Activated B cell treated with CpG ODN at 0.5 μM for 24 hours (primary cell): ENCODE measurements around the gene TRHDE. TPM values are rescaled to one million over a fixed set of nuclear protein-coding genes. Genes with fewer than 3 reads are reported as not detected.

Experiments used
- ATAC-seq: fragments of 200-7000 bp; cut with Tn5 transposase; one replicate; pipeline ENCODE4 v1.10.0; 2021; ENCODE audit warnings: low read depth, mild to moderate bottlenecking, moderate library complexity
- CTCF ChIA-PET: fragments of 350-600 bp; sonication (Branson Sonifier 250); formaldehyde crosslinking; loops from one replicate; lab custom pipeline; 2021; ENCODE audit warnings: antibody characterized with exemption; lab: Charles Lee
- POLR2A ChIA-PET: fragments of 350-600 bp; sonication (Branson Sonifier 250); formaldehyde crosslinking; loops from one replicate; lab custom pipeline; 2021; ENCODE audit warnings: antibody characterized with exemption; lab: Charles Lee
- DNase-seq: peaks from one replicate; pipeline ENCODE4 v3.0.0; 2022
- H3K27ac Mint-ChIP-seq: one replicate; pipeline ENCODE4 v1.8.0; 2020; ENCODE audit warnings: mixed read lengths
- H3K27me3 Mint-ChIP-seq: one replicate; pipeline ENCODE4 v1.8.0; 2021; ENCODE audit warnings: mixed read lengths
- H3K36me3 Mint-ChIP-seq: one replicate; pipeline ENCODE4 v1.8.0; 2021; ENCODE audit warnings: low read depth, mixed read lengths
- H3K4me1 Mint-ChIP-seq: one replicate; pipeline ENCODE4 v1.8.0; 2021; ENCODE audit warnings: mixed read lengths
- H3K4me3 Mint-ChIP-seq: one replicate; pipeline ENCODE4 v1.8.0; 2020; ENCODE audit warnings: mild to moderate bottlenecking, mixed read lengths
- H3K9me3 Mint-ChIP-seq: one replicate; pipeline ENCODE4 v1.8.0; 2020; ENCODE audit warnings: mixed read lengths
- intact Hi-C: fragments of 100-400 bp; cut with micrococcal nuclease; formaldehyde crosslinking; loops from one replicate; pipeline ENCODE4 v1.15.1; 2024
- total RNA-seq: library from RNA; stranded (reverse); gene quantifications from 2 replicates; pipeline ENCODE4 v1.2.3, GENCODE V29; 2022
- TF ChIP-seq, protein P1 (sequence below): fragments of 200-600 bp; IDR thresholded peaks from one replicate; pipeline ENCODE4 v1.8.0; 2022; ENCODE audit warnings: antibody characterized with exemption, mild to moderate bottlenecking

Gene TRHDE
- total RNA-seq, 1 donor from 2014 or later: not detected

DNA sequence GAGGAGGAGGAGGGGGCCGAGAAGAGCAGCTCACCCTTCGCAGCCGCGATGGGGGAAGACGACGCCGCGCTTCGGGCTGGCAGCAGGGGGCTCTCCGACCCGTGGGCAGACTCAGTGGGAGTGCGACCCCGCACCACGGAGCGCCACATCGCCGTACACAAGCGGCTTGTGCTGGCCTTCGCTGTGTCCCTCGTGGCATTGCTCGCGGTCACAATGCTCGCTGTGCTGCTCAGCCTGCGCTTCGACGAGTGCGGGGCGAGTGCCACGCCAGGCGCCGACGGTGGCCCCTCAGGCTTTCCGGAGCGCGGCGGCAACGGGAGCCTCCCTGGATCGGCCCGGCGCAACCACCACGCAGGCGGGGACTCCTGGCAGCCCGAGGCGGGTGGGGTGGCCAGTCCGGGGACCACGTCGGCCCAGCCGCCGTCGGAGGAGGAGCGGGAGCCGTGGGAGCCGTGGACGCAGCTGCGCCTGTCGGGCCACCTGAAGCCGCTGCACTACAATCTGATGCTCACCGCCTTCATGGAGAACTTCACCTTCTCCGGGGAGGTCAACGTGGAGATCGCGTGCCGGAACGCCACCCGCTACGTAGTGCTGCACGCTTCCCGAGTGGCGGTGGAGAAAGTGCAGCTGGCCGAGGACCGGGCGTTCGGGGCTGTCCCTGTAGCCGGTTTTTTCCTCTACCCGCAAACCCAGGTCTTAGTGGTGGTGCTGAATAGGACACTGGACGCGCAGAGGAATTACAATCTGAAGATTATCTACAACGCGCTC is 745 bp downstream of the TRHDE start:
- Mint-ChIP-seq H3K9me3 (no peaks in the 10 kb centered on the region), H3K27ac (no peak overlapping the region), H3K4me1 (peaks cover 6% of the 10 kb centered on the region), H3K27me3 (peaks cover 47% of the 10 kb centered on the region), H3K36me3 (no peaks in the 10 kb centered on the region), H3K4me3 (no peak overlapping the region)
- ChIA-PET POLR2A (no interaction called here), CTCF (no interaction called here)
- DNase-seq: no peak
- intact Hi-C loops: no loop called here
- ATAC-seq: no peak
- TF ChIP-seq, protein P1, sequence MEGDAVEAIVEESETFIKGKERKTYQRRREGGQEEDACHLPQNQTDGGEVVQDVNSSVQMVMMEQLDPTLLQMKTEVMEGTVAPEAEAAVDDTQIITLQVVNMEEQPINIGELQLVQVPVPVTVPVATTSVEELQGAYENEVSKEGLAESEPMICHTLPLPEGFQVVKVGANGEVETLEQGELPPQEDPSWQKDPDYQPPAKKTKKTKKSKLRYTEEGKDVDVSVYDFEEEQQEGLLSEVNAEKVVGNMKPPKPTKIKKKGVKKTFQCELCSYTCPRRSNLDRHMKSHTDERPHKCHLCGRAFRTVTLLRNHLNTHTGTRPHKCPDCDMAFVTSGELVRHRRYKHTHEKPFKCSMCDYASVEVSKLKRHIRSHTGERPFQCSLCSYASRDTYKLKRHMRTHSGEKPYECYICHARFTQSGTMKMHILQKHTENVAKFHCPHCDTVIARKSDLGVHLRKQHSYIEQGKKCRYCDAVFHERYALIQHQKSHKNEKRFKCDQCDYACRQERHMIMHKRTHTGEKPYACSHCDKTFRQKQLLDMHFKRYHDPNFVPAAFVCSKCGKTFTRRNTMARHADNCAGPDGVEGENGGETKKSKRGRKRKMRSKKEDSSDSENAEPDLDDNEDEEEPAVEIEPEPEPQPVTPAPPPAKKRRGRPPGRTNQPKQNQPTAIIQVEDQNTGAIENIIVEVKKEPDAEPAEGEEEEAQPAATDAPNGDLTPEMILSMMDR: no peak

DNA sequence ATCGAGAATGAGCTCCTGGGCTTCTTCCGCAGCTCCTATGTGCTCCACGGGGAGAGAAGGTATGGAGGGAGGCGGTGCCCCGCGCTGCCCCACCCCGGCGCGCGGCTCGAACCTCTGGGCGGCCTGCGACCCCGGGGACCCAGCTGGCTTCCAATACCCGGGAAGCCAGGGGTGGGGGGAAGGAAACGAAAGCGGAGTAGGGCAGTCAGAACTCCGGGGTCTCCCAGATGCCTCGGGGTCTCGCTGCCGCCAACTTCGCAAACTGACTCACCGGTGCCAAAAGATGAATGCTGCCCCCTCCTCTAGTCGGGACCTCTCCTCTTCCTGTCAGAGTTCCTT is 1.3 kb downstream of the TRHDE start:
- no peaks in the 10 kb centered on the region for H3K9me3 Mint-ChIP-seq
- H3K27ac Mint-ChIP-seq: no peak overlapping the region
- peaks cover 6% of the 10 kb centered on the region for H3K4me1 Mint-ChIP-seq
- H3K27me3 Mint-ChIP-seq: peaks cover 45% of the 10 kb centered on the region
- TF ChIP-seq, protein P1: no peak
- intact Hi-C loops: no loop called here
- DNase-seq: no peak
- H3K36me3 Mint-ChIP-seq: no peaks in the 10 kb centered on the region
- no peak for ATAC-seq
- ChIA-PET POLR2A (no interaction called here), CTCF (no interaction called here)
- H3K4me3 Mint-ChIP-seq: no peak overlapping the region

DNA sequence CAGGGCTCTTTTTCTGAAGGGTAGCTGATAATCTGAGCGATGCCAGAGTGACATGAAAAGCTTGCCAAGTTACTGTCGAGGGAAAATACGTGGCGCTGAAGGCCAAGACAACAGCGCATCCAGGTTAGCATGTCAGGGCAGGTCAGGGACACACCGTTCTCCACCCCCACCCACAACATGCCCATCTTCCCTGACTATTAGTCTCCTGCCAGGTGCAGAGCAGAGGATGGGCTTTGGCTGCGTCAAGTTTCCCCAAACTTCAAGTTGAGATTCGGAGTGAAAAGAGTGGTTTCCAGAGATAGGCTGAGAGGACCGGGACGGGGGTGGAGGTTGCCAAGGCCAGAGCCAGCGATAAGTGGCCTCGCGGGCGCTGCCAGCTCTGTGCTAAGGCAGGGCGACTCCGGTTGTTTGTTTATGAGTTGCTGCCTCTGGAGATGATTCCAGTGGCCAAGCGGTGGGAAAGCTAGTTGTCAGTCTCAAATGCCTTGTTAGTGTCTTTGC is 1.7 kb downstream of the TRHDE start:
- no peak overlapping the region for H3K27ac Mint-ChIP-seq
- peaks cover 6% of the 10 kb centered on the region for H3K4me1 Mint-ChIP-seq
- ATAC-seq (no peak), DNase-seq (no peak)
- ChIA-PET CTCF (no interaction called here), POLR2A (no interaction called here)
- no peaks in the 10 kb centered on the region for H3K9me3 Mint-ChIP-seq
- no peak overlapping the region for H3K4me3 Mint-ChIP-seq
- intact Hi-C loops: no loop called here
- H3K36me3 Mint-ChIP-seq: no peaks in the 10 kb centered on the region
- TF ChIP-seq, protein P1: no peak
- H3K27me3 Mint-ChIP-seq: peaks cover 44% of the 10 kb centered on the region

DNA sequence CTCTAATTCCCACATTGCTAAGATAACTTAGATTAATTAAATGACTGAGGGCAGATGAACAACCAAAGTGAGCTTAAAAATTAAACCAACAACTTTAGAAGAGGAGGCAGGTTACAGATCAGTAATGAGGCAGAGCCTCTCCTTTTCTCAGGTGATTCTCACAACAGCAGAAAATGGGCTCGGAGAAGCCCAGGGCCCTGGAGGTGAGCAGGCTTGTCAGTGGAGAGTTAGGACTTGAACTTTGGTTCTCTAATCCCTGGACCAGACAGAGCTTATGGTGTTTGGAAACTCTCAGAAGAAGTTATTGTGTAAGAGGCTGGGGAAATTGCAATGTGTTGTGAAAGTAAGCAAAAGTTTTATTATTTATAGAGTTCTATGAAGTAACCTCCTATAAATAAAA is 2.8 kb downstream of the TRHDE start:
- ChIA-PET CTCF (no interaction called here), POLR2A (no interaction called here)
- Mint-ChIP-seq H3K36me3 (no peaks in the 10 kb centered on the region), H3K4me1 (peaks cover 6% of the 10 kb centered on the region), H3K9me3 (no peaks in the 10 kb centered on the region), H3K27me3 (peaks cover 43% of the 10 kb centered on the region), H3K4me3 (no peak overlapping the region), H3K27ac (no peak overlapping the region)
- ATAC-seq (no peak), DNase-seq (no peak)
- intact Hi-C loops: no loop called here
- TF ChIP-seq, protein P1: no peak

DNA sequence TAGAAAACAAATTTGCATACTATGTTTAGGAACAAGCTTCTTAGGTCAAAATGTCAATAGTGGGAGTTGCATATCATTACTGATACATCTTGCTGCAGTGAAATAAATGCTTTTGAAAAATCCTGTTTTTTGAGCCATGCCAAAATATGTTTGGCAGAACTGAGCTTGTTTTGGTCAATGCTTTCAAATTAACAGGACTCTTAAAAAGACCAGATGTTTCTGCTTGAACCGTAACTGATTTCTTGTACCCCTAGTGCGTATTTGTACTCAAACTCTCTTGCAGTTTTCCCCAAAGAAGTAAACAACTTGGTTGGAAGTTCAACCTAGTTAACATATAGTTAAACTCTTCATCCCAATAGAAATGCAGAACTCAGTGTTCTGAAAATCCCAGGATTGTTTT is 3.4 kb downstream of the TRHDE start:
- intact Hi-C loops: no loop called here
- Mint-ChIP-seq H3K27me3 (peaks cover 39% of the 10 kb centered on the region), H3K4me1 (peaks cover 6% of the 10 kb centered on the region), H3K4me3 (no peak overlapping the region), H3K36me3 (no peaks in the 10 kb centered on the region), H3K9me3 (no peaks in the 10 kb centered on the region), H3K27ac (no peak overlapping the region)
- ChIA-PET CTCF (no interaction called here), POLR2A (no interaction called here)
- ATAC-seq: no peak
- TF ChIP-seq, protein P1: no peak
- no peak for DNase-seq
